HG03097 (cell line): ENCODE data around the gene IL18.
A peak's percentile ranks its signal among the peaks of the same experiment; 100 is the strongest.
"Not testable (repeated sequence)": the region's sequence is repeated elsewhere in the genome, so short reads cannot be mapped to it uniquely, and the experiment has no call there.

ENCODE experiments used
- ATAC-seq: cut with Tn5 transposase; IDR thresholded peaks from one replicate; pipeline ENCODE4 v1.9.1; 2021; ENCODE audit not compliant: unreplicated experiment, low FRiP score

The IL18 gene

GRCh38 chr11:112173152-112173551 lies 9.3 kb upstream of the IL18 start:
- ATAC-seq = no peak

GRCh38 chr11:112172362-112172994 lies 8.6 kb upstream of the IL18 start:
- peak; percentile 44 for ATAC-seq

GRCh38 chr11:112167145-112167544 lies 3.3 kb upstream of the IL18 start, which contains the start of gene TEX12:
TEX12 (plus strand) TSS chr11:112167372; CDS start chr11:112169269, 1,897 bp downstream.
- no peak for ATAC-seq

- no peak for ATAC-seq
These were observed 2.7 kb upstream of the IL18 start for GRCh38 chr11:112166562-112166961.

- ATAC-seq = no peak
These were observed 1.2 kb upstream of the IL18 start for GRCh38 chr11:112165049-112165448.

- ATAC-seq = no peak
These were observed 940 bp downstream of the IL18 start for GRCh38 chr11:112162761-112163546.

- not testable (repeated sequence) for ATAC-seq
These were observed 1.7 kb downstream of the IL18 start for GRCh38 chr11:112162200-112162599.

- no peak for ATAC-seq
These were observed 2.9 kb downstream of the IL18 start for GRCh38 chr11:112161012-112161411.

- ATAC-seq = no peak
These were observed 3.6 kb downstream of the IL18 start for GRCh38 chr11:112160091-112160848.

GRCh38 chr11:112159098-112160065 lies 4.5 kb downstream of the IL18 start:
- no peak for ATAC-seq

- ATAC-seq = no peak
These were observed 6.7 kb downstream of the IL18 start for GRCh38 chr11:112156956-112157766.

- ATAC-seq = no peak
These were observed 7.5 kb downstream of the IL18 start for GRCh38 chr11:112156153-112156955.

- ATAC-seq = no peak
These were observed 13.4 kb downstream of the IL18 start for GRCh38 chr11:112150517-112150916.

GRCh38 chr11:112143597-112143996 lies 20.3 kb downstream of the IL18 start:
- no peak for ATAC-seq

- no peak for ATAC-seq
These were observed 29.4 kb downstream of the IL18 start for GRCh38 chr11:112134473-112134872.

GRCh38 chr11:112132737-112133136 lies 31.2 kb downstream of the IL18 start:
- no peak for ATAC-seq

GRCh38 chr11:112129656-112130055 lies 34.2 kb downstream of the IL18 start:
- no peak for ATAC-seq

GRCh38 chr11:112128483-112129121 lies 35.3 kb downstream of the IL18 start:
- no peak for ATAC-seq
